Esophagus muscularis mucosa (tissue), 3 donors: ENCODE measurements around the gene ZBTB16.

ENCODE experiments used
- CTCF ChIP-seq, 3 experiments: fragments of 200-600 bp in 2 of 3; fragments of 450-650 bp in 1 of 3; sonication (generic) in 2 of 3; IDR thresholded peaks; one replicate each; pipeline ENCODE4 v1.5.1; 2017 to 2019; ENCODE audit warnings: antibody characterized with exemption in 3 of 3, mild to moderate bottlenecking in 2 of 3, moderate library complexity in 1 of 3
- POLR2AphosphoS5 ChIP-seq, 2 donors: sonication (generic); formaldehyde crosslinking; IDR thresholded peaks; one replicate each; pipeline ENCODE4 v1.6.1; 2017; ENCODE audit warnings: antibody characterized with exemption in 2 of 2

DNA sequence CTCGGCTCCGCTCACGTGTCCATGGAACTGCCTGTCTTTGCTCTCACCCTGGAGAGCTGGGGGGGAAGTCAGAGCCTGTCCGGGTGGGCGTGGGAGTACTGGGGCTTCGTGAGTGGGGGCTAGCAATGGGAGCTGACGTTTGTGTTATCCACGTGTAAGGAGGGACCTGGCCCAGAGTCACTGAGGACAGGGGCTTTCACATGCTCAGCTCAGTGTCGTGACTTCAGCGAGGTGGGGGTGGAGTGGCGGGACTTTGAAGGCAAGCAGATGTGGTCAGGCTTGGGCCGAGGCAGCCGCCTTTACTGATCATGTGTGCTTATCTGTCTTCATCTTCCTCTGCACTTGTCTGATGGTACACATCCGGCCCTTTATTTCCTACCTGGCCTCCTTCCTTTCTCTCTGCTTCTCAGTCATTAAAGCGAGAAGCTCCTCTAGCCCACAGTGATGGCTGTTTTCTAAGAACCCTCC is 123.6 kb downstream of the ZBTB16 start:
- TF ChIP-seq CTCF (IDR thresholded peaks at IDR 0.05) (no peak), POLR2AphosphoS5 (IDR thresholded peaks at IDR 0.05) (peak in 1 of 2 donors; percentile 47)
